Esophagus muscularis mucosa (tissue), 3 donors: ENCODE measurements around the gene RCC1.

Experiments
- CTCF ChIP-seq, 3 experiments: fragments of 200-600 bp in 2 of 3; fragments of 450-650 bp in 1 of 3; sonication (generic) in 2 of 3; IDR thresholded peaks; one replicate each; pipeline ENCODE4 v1.5.1; 2017 to 2019; ENCODE audit warnings: antibody characterized with exemption in 3 of 3, mild to moderate bottlenecking in 2 of 3, moderate library complexity in 1 of 3
- POLR2A ChIP-seq: fragments of 450-650 bp; IDR thresholded peaks from one replicate; pipeline ENCODE4 v1.6.1; 2017; ENCODE audit warnings: antibody characterized with exemption, moderate library complexity, mild to moderate bottlenecking, low read depth
- POLR2AphosphoS5 ChIP-seq, 2 donors: sonication (generic); formaldehyde crosslinking; IDR thresholded peaks; one replicate each; pipeline ENCODE4 v1.6.1; 2017; ENCODE audit warnings: antibody characterized with exemption in 2 of 2

DNA sequence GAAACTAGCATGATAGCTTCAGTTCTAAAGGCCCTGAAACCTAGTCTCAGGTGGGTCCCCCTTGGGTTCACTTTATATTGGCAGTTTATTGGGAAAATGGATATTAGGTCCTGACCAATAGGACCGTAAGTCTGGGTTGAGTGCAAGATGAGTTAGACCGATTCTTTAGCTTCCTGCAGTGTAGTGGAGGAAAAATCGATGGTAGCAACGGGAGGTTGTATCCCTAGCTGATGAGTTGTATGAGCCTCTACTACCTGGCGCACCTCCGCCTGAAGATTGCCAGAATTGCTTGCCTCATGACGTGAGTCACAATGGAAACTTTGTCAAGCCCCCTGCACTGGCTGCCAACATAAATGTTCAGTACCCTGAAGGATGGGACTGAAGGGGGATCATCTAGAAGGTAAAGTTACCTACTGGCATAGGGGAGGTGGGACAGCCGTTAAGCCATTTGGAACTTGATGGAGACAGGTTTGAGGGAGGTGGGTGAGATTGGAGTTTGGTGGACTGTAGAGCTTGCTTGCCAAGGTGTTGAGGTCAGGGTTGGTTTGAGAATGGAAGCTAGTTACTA, 3.9 kb downstream of the RCC1 start:
- TF ChIP-seq POLR2A (no peak), CTCF (IDR thresholded peaks at IDR 0.05) (no peak), POLR2AphosphoS5 (IDR thresholded peaks at IDR 0.05) (no peak)
